Stimulated activated CD4-positive, alpha-beta T cell treated with anti-CD3 and anti-CD28 coated beads, Interleukin-15, amount 100 ng/mL, for 24 hours (primary cell): Measurements from ENCODE around the gene PCNX3.
A peak's percentile ranks its signal among the peaks of the same experiment; 100 is the strongest.

ENCODE experiments used
- DNase-seq: peaks from one replicate; pipeline ENCODE4 v3.0.0-alpha.2; 2020

Gene PCNX3

DNA sequence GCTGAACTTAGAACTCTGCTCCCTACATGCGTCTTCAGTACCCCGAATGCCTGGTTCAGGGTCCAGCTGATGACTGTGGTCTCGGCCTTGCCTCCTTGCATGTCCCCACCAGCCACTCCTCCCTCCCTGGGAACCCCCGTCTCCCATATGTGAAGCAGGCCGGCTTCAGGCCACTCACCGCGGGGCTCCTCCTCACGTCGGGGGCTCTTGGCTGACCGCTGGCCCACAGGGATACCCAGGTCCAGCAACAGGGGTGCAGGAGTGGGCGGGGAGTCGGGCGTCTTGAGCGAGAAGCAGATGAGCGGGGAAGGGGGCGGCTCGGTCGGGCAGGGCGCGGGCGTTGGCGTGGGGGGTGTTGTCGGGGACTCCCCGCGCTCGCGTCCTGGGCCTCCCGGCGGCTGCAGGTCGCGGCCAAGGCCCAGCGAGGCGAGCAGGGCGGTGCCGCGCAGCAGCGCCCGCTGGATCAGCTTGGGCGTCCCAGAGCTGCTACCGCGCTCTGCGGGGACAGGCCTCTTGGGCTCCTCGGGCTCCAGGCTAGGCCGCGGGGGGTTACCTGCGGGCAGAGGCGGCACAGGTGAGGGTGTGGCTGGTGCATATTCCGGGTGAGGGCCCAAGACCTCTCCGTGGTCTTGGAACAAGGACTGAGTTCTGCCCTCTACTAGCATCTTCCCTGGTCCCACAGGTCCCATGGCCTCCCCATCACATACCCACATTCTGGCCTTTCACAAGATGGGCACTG, 16.2 kb upstream of the PCNX3 start:
- no peak for DNase-seq

DNA sequence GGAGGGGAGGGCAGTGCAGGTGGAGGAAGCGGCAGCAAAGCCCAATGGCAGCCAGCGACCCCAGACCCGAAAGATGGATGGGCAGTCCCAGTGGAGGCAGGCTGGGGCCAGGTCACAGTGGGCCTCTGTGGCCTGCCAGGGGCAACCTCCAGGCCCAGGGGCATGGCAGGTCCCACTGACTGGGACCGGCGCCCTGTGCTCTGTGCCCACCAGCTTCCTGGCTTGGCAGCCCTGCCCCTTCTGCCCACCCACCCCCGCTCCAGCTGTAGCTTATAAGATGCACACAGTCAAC, 15.7 kb upstream of the PCNX3 start:
- no peak for DNase-seq

DNA sequence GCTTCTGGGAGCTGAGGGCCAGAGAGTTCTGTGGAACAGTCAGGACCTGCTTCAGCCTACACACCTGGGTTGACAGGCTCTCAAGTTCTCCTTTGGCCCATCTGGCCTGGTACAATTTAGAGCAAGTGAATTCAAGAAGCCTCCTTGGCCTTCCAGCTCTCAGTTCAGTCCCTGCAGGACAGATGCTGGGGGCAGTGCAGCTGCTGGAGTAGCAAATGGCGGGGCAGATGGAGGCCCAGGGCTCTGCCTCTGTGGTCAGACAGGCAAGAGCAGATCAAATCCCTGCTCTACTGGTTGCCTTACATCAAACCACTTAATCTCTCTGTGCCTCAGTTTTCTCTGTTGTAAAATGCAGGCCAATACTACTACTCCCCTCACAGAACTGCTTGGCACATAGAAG, 11.3 kb upstream of the PCNX3 start:
- DNase-seq, result no peak

DNA sequence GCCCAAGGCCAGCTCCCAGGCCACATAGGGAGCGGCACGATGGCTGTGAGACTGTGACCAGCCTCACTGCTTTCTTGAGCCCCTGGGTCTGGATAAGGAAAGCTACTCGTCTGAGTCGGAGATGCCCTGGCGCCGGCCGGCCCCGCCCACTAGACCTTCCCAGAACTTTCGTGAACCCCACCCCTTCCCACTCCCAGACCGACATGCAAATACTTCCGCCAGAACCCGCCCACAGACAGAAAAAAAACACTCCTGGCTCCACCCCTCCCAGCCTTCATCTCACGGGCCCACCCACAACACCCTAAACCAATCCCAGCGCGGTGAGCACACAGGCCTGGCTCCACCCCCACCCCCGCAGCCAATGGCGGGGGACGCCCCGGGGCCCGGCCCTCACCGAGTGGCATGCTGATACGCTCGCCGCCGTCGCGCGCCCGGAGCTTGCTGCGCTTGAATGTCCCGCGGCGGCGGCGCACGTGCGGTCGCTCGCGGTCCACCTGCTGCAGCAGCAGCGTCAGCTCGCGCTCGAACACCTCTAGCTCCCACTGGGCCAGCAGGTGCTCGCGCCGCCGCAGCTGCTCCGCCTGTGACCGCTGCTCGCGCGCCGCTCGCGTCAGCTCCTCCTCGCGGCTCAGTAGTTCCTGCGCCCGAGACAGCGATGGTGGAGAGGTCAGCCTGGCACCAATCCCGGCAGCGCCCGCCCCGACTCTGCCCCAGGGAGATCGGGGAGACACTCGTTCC, 8.5 kb upstream of the PCNX3 start:
- DNase-seq, result peak; percentile 33

DNA sequence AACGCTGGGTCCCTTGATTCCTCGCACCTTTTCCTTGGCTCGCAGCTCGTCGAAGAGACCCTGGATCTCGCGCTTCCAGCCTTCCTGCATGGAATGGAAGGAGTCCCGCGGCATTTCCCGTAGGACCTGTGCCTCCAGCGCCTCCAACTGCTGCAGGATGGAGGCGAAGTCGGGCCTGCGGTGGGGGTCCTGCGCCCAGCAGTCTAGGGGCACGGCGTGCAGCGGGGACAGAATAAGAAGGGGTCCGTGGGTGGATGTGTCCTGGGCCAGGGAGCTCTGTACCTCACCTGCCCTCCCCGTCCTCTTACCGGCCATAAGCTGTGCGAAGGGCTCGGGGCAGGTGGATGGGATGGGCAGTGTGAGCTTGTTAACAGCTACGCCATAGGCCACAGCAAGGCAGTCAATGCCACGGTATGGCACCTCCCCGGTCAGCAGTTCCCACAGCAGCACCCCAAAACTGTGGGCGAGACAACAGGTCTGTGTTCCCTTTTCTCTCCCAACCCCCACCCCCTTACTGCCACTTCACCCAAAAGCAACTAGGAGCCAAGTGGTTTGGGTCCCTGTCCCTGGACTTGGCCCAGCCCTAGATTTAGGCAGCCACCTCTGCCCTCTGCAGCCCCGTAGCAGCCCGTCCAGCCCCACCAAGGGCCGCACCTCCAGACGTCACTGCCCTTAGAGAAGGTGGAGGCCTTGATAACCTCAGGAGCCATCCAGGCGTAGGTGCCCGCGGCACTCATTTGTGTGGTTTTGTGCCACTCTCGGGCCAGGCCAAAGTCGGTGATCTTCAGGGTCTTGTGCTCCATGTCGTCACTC, 7.8 kb upstream of the PCNX3 start:
- DNase-seq, result no peak

DNA sequence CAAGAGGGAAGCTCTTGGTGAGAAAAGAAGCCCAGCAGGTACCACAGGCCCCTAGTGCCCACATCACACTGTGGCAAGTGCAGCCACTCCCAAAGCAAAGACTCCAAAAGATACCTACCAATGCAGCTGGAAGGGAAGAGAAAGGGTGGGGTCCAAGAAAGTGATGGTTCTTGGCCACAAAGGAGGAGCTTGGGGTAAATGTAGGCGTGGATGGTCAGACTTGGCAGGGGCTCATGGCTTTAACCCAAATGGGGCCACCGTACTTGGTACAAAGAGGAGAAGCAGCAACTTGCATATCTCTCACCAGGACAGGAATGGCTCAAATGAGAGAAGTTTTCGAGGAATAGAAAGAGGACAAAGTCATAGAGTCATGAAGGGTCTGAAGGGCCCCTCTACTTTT, 6.3 kb upstream of the PCNX3 start:
- no peak for DNase-seq

DNA sequence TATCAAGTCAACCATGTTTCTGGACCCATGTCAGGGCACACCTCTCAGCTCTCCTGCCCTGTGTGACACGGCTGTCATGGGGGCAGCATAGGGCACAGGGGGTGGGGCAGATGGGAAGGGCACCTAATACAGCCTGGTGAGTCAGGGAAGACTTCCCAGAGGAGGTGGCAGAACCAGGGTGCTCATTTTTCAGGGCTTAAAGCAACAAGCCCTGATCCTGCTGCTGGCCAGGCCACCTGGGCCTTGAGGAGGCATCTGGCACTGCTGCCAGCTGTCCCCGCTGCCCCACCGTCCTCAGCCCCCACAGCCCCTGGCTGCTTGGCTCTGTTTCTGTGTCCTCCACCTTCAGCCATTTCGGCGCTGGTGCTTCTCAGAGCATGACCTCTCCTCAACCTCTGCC, 5.9 kb upstream of the PCNX3 start:
- no peak for DNase-seq

DNA sequence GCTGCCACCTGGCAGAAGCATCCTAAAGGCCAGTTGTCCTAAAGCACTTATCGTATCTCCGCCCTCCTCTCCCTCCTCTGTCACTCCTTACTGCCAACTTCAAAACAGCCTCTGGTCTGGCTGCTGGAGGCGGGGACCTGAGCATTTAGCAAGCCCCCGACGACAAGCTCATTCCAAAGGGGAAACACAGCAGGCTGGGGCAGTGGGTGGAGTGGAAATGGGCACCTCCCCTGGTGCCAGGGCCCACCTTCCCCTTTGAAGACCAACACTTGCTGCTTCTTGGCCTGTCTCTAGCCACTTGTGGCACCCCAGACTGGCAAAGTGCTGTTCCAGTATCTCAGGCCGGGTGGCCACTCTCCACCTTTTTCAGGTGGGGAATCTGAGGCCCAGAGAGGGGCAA, 5.2 kb upstream of the PCNX3 start:
- DNase-seq, result no peak

DNA sequence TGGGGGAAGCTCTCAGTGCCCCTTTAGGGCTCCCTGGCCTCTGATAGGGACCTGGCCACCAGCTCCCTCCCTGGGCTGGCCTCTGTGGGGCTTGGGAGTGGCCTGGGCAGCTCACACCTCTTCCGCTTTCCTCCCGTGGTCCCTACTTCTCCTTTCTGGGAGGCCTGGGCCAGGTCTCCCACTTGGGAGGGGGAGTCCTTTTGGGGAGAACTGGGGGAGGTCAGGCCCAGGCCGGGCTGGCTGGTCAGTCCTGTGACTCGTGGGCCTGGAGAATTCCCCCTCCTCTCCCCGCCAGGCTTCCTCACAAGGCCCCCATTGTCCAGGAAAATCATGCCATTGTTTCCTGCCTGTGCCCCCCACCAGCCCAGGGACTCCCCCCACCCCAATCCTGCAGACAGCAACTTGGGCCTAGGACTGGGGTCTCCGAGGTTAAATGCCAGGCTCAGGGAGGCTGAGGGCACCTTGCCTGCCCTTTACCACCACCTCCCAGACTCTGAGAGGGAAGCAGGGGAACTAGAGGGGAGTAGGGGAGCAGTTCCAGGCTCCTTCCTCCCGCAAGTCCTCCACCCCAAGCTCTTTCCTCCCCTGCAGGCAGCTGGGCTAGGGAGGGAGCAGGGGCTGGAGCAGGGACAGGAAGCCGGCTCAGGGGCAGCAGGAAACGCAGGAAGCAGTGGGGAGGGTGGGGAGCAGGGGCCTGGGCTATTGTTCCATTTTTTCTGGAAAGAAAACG, 4.4 kb upstream of the PCNX3 start:
- DNase-seq, result no peak

DNA sequence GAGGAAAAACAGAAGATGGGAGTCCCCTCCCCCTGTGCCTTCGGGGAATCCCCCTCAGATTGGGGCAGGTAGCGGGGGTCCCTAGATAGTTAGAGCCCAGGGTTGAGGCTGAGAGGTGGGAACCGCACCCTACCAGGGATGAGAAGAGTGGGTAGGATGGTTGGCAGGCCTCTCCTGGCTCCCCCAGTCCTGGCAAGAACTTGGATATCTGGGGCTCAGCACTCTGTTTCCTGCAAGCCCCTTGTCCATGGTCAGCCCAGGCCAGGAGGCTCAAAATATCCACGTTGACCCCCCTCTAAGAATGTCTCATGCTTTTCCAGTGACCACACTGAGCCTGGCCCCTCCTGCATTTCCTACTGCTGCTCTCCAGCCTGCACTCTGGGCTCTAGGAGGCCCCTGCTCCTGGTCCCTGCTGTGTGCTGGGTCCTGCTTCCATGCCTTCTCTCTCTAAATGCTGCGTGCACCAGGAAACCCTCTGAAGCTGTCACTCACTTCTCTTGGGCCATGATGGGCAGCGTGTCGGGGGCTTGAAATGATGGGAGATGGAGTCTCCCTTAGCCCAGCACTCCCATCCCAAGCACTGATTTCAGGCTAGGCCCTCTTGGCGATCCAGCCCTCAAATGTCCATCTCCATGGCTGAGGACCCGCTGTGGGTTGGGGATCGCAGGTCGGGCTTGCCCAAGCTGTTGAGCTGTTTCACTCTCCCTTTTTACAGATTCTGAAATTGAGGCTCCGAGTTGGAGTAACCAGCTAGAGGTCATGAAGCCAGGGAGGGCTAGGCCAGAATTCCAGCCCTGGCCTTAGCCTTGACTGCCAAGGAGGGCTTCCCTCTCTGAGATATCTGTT, 3.6 kb upstream of the PCNX3 start:
- no peak for DNase-seq

DNA sequence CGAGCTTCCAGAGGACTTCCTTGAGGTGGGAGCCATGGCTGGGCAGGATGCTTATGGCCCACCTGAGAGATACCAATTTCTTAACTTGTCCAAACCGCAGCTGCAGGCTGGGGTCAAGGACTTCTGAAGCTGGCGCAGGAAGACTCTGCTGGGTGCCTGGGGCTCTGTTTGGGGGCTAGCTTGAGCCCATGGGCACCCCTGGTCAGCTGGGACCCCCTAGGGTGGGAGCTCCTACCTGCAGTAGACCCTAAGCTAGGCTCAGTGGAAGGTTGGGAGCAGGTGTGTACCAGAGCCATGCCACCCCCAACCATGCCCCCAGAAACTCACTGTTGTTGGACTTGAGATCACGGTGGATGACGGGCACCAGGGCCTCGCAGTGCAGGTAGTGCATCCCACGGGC, 2.9 kb upstream of the PCNX3 start:
- DNase-seq, result no peak

DNA sequence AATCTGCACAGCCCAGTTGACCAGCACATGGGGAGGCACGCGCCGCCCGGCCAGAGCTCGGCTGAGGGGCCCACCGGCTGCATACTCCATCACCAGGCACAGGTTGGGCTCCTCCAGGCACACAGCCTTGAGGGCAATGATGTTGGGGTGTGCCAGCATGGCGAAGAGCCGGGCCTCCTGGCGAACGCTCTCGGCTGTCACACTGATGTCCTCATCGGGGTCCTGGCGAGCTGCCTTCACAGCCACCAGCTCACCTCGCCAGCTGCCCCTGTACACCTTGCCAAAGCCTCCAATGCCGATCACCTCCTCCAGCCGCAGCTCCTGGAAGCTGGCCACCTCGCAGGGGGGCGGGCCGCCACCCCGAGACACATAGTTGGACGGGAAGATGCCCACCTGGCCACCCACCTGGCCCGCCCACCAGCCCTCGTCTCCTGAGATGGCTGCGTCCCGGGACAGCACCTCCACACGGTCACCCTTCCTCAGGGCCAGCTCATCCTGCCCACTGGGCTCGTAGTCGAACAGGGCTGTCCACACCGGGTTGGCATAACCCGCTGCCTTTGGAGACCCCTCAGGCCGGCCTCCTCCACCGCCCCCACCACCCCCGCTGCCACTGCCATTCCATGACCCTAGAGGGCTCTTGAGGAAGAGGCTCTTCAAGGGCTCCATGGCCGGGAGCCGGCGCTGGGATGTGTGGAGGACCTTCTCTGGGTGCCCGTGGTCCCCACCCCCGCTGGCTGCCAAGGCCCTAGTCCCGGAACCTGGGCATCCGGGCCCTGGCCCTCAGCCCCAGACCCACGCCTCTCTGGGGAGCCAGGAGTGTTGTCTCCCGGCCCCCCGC, 2.3 kb upstream of the PCNX3 start:
- peak; percentile 34 for DNase-seq

DNA sequence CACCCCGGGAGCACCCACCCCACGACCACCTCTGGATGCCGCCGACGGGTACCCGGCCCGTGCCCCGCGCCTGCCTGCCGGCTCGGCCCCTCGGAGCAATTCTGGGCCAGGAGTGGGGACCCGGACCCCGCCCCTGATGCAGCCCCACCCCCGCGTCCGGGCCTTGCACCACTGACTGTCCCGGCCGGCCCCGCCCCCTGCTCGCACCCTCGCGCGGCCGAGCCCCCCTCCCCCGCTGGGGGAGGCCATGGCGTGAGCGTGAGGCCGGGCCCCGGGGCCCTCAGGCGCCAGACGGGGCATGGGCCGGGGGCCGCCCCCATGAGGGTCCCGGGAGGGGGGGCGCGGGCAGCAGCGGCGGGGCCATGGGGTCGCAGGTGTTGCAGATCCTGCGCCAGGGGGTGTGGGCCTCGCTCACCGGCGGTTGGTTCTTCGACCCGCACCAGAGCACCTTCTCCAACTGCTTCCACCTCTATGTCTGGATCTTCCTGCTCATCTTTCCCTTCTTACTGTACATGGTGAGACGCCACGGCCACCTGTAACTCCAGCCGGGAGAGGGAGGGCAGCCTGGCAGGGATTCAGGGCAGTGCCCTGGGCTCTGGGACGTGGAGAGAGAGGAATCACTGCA, 486 bp downstream of the PCNX3 start:
- DNase-seq, result peak; percentile 77

DNA sequence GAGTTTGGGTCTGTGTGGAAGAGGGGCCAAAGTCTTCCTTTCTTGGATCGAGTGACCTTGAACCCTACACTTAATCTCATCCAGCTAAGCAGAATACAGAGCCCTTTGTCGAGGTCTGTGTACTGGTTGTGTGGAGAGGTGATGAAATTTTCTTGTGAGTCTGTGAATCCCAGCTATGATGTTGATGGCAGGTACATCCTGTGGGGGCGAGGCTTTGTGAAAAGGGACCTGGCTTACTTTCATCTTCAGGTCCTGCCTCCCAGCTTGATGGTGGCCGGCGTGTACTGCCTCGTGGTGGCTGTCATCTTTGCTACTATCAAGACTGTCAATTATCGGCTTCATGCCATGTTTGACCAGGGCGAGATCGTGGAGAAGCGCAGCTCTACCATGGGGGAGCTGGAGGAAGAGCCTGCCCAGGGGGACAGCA, 1.0 kb downstream of the PCNX3 start:
- DNase-seq, result peak; percentile 37

DNA sequence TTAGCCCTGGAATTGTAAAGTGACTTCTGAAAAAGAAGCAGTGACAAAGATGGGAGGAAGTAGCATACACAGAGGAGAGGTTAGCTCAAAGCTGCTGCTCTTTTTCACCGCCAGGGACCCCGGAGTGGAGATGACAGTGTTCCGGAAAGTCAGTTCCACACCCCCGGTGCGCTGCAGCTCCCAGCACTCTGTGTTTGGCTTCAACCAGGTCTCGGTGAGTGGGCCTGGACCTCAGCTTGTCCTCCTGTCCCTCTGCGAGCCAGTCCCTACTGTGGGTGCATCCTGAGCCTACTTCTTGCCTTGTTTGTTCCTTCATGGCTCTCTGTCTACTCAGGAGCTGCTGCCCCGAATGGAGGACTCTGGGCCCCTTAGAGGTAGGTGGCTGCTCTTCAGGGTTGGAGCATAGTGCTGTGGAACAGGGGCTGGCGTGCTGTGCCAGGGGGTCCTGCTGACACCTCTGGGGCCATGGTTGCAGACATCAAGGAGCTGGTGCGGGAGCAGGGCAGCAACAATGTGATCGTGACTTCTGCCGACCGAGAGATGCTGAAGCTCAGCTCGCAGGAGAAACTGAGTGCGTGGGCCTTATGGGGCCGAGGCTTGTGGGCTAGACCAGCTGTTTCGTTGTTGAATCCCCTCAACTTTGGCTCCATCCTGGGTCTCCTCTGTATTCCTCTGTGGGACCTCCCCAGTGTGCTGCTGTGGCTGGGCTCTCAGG, 1.7 kb downstream of the PCNX3 start:
- no peak for DNase-seq

DNA sequence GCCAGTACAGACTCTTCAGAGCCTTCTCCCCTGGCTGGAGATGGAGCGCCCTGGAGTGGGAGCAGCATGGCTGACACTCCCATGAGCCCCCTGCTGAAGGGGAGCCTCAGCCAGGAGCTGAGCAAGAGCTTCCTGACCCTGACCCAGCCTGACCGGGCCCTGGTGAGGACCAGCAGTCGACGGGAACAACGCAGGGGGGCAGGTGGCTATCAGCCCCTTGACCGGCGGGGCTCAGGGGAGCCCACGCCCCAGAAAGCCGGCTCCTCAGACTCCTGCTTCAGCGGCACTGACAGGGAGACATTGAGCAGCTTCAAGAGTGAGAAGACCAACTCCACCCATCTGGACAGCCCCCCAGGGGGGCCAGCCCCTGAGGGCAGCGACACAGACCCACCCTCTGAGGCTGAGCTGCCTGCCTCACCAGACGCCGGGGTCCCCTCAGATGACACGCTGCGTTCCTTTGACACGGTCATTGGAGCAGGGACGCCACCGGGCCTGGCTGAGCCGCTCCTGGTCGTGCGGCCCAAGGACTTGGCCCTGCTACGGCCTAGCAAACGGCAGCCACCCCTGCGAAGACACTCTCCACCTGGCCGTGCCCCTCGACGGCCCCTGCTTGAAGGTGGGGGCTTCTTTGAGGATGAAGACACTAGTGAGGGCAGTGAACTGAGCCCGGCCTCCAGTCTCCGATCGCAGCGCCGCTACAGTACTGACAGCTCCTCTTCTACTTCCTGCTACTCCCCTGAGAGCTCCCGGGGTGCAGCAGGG, 2.6 kb downstream of the PCNX3 start:
- no peak for DNase-seq

DNA sequence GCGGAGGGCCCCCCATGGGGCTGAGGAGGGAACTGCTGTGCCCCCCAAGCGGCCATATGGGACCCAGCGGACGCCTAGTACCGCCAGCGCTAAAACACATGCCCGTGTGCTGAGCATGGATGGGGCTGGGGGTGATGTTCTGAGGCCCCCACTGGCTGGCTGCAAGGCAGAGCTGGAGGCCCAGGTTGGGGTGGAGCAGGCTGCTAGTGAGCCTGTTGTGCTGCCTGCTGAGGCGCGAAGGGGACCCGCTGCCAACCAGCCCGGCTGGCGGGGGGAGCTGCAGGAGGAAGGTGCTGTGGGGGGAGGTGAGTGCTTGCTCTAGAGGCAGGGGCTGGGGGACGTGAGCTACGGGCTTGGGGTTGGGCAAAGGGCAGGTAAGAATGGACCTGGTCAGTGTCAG, 3.2 kb downstream of the PCNX3 start:
- no peak for DNase-seq

DNA sequence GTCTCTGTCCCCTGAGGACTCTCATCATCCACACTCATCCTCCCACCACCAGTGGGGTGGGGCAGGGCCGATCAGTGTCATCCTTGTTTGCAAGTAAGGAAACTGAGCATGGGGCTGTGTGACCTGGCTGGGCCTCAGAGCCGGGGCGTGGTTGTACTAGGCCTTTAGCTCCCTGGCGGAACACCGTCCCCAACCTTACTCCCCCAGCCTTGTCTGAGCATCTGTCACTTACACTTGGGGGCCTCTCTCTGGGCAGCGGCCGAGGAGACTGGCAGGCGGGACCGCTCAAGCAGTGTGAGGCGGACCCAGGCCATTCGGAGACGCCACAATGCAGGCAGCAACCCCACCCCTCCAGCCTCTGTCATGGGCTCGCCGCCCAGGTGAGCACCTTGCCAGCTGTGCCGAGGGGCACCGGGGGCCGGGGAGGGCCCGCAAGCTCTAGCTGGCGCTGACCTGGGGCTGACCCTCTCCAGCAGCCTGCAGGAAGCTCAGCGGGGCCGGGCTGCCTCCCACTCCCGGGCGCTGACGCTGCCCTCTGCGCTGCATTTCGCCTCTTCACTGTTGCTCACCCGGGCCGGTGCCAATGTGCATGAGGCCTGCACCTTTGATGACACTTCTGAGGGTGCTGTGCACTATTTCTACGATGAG, 3.8 kb downstream of the PCNX3 start:
- DNase-seq, result no peak

DNA sequence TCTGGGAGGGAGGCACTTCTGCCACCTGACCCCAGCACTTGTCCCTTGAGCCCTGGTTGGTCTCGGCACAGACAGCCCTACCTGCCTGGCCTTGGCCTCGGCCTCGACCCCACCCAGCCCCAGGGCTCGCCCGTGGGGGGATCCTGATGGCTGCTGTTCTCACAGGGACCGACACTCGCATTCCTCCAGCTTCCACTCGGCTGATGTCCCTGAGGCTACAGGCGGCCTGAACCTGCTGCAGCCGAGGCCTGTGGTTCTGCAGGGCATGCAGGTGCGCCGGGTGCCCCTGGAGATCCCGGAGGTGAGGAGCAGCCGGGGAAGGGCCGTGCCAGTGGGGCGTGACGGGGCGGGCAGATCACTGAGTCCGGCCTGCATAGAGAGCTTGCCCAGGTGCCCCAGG, 5.1 kb downstream of the PCNX3 start:
- no peak for DNase-seq
